ENCODE data around the gene PPP2R5B. TPM values are rescaled to one million over a fixed set of nuclear protein-coding genes. Genes with fewer than 3 reads are reported as not detected.

The PPP2R5B gene
- total RNA-seq (2014; rRNA removed; shearing (Covaris generic)): 20.6 and 30.6 TPM in 2 replicates

GRCh38 chr11:64923944-64924909, at the start of gene PPP2R5B:
TSS of gene PPP2R5B (plus strand) at chr11:64924689. CDS start at chr11:64925735, 1,046 bp downstream.
- H3K4me1 ChIP-seq (replicated peaks): peaks cover 16% of the 10 kb centered on the region
- no peaks in the 10 kb centered on the region for H3K27me3 ChIP-seq (replicated peaks)
- H3K9me3 ChIP-seq (replicated peaks): no peaks in the 10 kb centered on the region
- peaks cover 29% of the 10 kb centered on the region for H3K36me3 ChIP-seq
- H3K4me3 ChIP-seq: peak within 1 kb of the TSS; percentile 77
- peak; percentile 96 to 99 for DNase-seq (ENCODE audit: low read depth in 1 of 2, low spot score in 2 of 2)
- peak within 1 kb of the TSS; percentile 63 for H3K27ac ChIP-seq

GRCh38 chr11:64875369-64876228, 48.9 kb upstream of the PPP2R5B start:
- no peaks in the 10 kb centered on the region for H3K27me3 ChIP-seq (replicated peaks)
- H3K4me3 ChIP-seq: no peak overlapping the region
- no peaks in the 10 kb centered on the region for H3K9me3 ChIP-seq (replicated peaks)
- H3K4me1 ChIP-seq (replicated peaks): peaks cover 42% of the 10 kb centered on the region
- H3K27ac ChIP-seq: no peak overlapping the region
- no peak for DNase-seq (ENCODE audit: low read depth in 1 of 2, low spot score in 2 of 2)
- peaks cover 64% of the 10 kb centered on the region for H3K36me3 ChIP-seq

DNA sequence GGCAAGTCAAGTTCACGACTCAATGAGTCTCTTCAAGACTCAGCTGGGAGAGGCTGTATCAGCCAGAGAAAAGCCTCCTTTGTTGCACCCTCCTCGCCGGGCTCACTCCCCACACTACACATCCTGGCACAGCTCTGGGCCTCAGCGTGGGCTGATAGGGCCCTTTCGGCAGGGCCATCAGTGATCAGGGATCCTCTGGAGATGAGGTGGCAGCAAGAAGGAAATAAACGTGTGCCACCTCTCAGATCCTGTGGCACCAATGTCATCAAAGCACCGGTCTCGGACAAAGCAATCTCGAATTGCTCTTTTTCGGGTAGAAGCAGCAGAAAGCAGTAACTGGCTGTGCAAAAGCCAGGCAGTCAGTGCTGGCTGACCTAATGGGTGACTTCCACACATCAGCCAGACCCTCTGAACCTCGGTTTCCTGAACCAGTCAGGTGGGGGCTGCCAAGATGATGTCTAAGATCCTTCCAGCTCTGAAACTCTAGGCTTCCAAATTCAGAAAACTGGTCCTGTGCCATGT, 48.2 kb upstream of the PPP2R5B start:
- peaks cover 35% of the 10 kb centered on the region for H3K4me1 ChIP-seq (replicated peaks)
- H3K36me3 ChIP-seq: peaks cover 57% of the 10 kb centered on the region
- no peak for DNase-seq (ENCODE audit: low read depth in 1 of 2, low spot score in 2 of 2)
- no peaks in the 10 kb centered on the region for H3K27me3 ChIP-seq (replicated peaks)
- peak overlapping the region; percentile 75 for H3K4me3 ChIP-seq
- no peaks in the 10 kb centered on the region for H3K9me3 ChIP-seq (replicated peaks)
- peak overlapping the region; percentile 20; the same call in 1 of the 2 replicates for H3K27ac ChIP-seq

GRCh38 chr11:64876835-64877341, 47.6 kb upstream of the PPP2R5B start:
- Histone ChIP-seq H3K27me3 (replicated peaks) (no peaks in the 10 kb centered on the region), H3K4me1 (replicated peaks) (peaks cover 29% of the 10 kb centered on the region), H3K9me3 (replicated peaks) (no peaks in the 10 kb centered on the region), H3K36me3 (peaks cover 51% of the 10 kb centered on the region), H3K4me3 (peak overlapping the region; percentile 75), H3K27ac (peak overlapping the region; percentile 20; the same call in 1 of the 2 replicates)
- DNase-seq (ENCODE audit: low read depth in 1 of 2, low spot score in 2 of 2): peak; percentile 86 to 93

GRCh38 chr11:64877390-64878222, 46.9 kb upstream of the PPP2R5B start:
- Histone ChIP-seq H3K27ac (peak overlapping the region; percentile 12), H3K27me3 (replicated peaks) (no peaks in the 10 kb centered on the region), H3K4me3 (peak overlapping the region; percentile 75), H3K36me3 (peaks cover 46% of the 10 kb centered on the region), H3K9me3 (replicated peaks) (no peaks in the 10 kb centered on the region), H3K4me1 (replicated peaks) (peaks cover 29% of the 10 kb centered on the region)
- no peak for DNase-seq (ENCODE audit: low read depth in 1 of 2, low spot score in 2 of 2)

DNA sequence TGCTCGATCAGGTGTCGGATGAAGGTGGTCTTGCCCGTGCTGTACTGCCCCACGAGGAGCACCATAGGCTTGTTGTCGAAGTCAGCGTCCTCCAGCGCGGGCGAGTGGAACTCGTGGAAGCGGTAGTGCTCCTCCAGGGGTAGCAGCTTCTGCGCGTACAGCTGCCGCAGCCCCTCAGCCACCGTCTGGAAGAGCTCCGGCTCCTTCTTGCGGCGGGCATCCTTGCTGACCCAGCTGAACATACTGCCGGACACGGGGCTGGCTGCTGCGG, 46.3 kb upstream of the PPP2R5B start:
- Histone ChIP-seq H3K4me3 (peak overlapping the region; percentile 75), H3K9me3 (replicated peaks) (no peaks in the 10 kb centered on the region), H3K36me3 (peaks cover 40% of the 10 kb centered on the region), H3K27me3 (replicated peaks) (no peaks in the 10 kb centered on the region), H3K27ac (no peak overlapping the region), H3K4me1 (replicated peaks) (peaks cover 29% of the 10 kb centered on the region)
- DNase-seq (ENCODE audit: low read depth in 1 of 2, low spot score in 2 of 2): no peak

DNA sequence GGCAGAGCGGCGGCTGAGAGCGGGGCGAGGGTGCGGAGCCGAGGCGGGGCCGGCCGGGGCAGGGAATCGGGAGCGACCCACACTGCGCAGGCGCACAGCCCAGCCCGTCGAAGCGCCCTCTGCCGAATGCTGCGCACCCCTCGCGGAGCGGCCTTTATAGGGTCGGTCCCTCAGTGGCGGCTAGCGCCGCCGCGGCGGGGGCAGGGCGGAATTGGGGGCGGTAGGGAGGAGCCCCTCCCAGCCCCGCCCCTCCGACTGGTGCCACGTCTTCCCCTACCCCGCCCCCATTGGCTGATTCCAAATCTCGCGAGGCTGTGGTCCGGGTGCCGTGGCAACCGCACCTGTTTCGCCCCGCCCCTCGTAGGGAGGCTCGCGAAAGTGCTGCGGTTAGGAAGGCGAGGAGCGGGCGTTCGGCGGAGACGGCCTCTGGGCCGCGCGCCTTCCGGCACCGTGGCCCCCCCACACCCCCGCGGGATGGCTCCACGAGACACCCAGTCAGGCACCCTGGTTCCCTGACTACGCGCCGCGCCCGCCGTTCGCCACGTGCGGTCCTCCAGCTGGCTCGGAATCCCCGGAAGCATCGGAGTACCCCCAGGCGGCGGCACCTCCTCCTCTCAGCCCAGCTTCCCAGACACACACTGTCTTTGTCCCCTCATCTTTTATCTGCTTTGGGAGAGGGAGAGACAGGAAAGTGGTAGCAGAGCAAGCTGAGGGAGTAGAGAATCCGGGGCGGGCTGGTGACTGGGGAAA, 45.8 kb upstream of the PPP2R5B start, which contains the start of gene EHD1:
Gene EHD1, minus strand, starts transcription at position 128 of the 750 bp plus-strand sequence. CDS start 157 bp downstream, outside the sequence.
- H3K27ac ChIP-seq: peak within 1 kb of the TSS; percentile 12
- H3K27me3 ChIP-seq (replicated peaks): no peaks in the 10 kb centered on the region
- DNase-seq (ENCODE audit: low read depth in 1 of 2, low spot score in 2 of 2): peak; percentile 100
- peaks cover 29% of the 10 kb centered on the region for H3K4me1 ChIP-seq (replicated peaks)
- peak within 1 kb of the TSS; percentile 75 for H3K4me3 ChIP-seq
- H3K36me3 ChIP-seq: peaks cover 36% of the 10 kb centered on the region
- no peaks in the 10 kb centered on the region for H3K9me3 ChIP-seq (replicated peaks)

DNA sequence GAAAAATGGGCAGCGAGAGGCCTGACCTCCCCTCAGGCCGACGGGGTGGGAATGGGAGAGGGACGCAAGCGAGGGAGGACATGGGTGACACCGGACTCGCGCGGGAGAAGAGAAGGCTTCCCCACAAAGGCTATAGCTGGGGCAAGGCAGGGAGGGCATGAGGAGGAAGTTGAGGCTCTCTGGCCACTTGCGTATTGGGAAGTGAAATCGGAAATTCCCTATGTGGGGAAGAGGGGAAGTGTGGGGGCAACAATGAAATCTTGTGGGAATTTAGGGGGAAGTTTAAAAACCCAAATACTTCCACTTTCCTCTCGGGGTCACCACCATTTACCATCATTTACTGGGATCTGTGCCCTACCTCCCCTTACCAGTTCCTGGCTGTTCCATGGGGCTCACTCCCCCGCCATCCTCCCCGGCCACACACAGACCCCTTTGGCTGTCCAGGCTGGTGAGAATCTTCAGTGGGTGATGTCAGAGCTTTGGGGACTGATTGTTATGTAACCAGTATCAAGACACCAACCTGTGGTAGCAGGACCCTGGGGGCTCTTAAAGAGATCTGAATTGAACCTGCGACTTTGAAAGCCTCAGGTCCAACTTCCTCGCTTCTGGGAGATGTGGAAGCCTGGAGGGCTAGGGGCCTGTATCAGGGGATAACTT, 45.1 kb upstream of the PPP2R5B start:
- Histone ChIP-seq H3K4me3 (peak overlapping the region; percentile 75), H3K27me3 (replicated peaks) (no peaks in the 10 kb centered on the region), H3K4me1 (replicated peaks) (peaks cover 29% of the 10 kb centered on the region), H3K27ac (0 out of 2 replicates have a peak overlapping the region, but pooled peaks have one; percentile 11), H3K36me3 (peaks cover 30% of the 10 kb centered on the region), H3K9me3 (replicated peaks) (no peaks in the 10 kb centered on the region)
- no peak for DNase-seq (ENCODE audit: low read depth in 1 of 2, low spot score in 2 of 2)

DNA sequence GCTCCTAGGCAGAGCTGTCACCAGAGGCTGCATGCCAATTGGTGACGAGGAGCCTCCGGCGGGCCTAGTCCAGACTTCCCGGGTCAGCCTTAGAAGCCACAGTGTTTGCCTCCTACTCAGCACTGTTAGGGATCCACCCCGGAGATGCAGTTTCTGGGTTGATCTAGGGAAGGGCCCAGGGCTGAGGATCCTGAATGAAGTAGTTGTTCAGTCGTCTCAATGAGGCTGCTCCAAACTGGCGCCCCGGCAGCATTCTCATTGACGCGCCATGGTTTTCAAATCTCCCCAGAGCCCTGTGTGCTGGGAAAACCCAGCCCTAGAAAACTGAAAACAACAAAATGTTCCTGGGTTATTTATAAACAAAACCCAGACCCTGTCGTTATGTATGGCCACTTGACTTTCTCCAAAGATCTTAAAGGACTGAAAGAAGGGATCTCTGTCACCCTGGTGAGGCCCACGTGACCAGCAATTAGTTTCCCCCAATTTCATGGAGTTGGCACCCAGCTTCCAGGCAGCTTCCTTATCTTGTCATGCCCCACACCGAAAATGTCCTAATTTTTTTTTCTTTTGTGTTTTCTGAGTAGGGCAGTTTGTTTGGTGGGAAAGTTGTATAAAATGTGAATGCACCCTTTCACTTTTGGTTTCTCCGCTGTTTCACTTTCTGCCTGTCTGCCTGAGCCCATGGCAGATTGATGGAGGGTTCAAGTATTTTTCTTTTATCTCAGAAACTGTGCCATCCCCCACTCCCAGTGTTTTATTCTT, 44.1 kb upstream of the PPP2R5B start:
- Histone ChIP-seq H3K4me3 (no peak overlapping the region), H3K36me3 (peaks cover 19% of the 10 kb centered on the region), H3K27me3 (replicated peaks) (no peaks in the 10 kb centered on the region), H3K27ac (no peak overlapping the region), H3K9me3 (replicated peaks) (no peaks in the 10 kb centered on the region), H3K4me1 (replicated peaks) (peaks cover 31% of the 10 kb centered on the region)
- no peak for DNase-seq (ENCODE audit: low read depth in 1 of 2, low spot score in 2 of 2)

DNA sequence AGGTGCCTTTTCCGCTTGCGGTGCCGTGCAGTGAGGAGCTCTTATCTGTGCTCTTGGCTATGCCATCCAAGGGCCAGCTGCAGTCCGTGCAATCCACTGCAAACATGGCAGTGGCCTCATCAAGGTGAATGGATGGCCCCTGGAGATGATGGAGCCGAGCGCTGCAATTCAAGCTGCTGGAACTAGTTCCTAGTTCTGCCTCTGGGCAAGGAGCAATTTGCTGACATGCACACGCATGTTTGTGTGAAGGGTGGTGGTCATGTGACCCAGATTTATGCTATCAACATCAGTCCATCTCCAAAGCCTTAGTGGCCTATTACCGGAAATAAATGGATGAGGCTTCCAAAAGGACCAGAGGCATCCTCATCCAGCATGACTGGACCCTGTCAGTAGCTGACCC, 43.0 kb upstream of the PPP2R5B start:
- no peaks in the 10 kb centered on the region for H3K27me3 ChIP-seq (replicated peaks)
- H3K4me1 ChIP-seq (replicated peaks): peaks cover 27% of the 10 kb centered on the region
- no peak overlapping the region for H3K27ac ChIP-seq
- DNase-seq (ENCODE audit: low read depth in 1 of 2, low spot score in 2 of 2): no peak
- no peaks in the 10 kb centered on the region for H3K9me3 ChIP-seq (replicated peaks)
- no peak overlapping the region for H3K4me3 ChIP-seq
- peaks cover 9% of the 10 kb centered on the region for H3K36me3 ChIP-seq

DNA sequence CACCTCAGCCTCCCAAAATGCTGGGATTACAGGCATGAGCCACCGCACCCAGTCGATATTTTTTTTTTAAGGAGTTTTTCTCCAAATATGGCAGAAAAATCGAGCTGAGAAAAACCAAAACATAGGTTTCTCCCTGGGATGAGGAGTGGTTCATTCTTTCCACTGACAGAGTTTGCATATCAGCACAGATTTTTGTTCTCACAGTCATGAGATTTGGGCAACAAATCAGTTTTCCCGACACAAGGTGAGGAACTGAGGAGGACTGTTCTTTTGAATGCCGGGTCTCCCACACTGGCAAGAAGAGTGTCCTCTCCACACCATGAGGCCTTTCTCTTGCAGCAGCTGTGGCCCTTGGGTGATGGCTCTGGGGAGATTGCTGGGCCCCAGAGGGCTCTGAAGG, 42.2 kb upstream of the PPP2R5B start:
- H3K9me3 ChIP-seq (replicated peaks): no peaks in the 10 kb centered on the region
- no peaks in the 10 kb centered on the region for H3K27me3 ChIP-seq (replicated peaks)
- H3K36me3 ChIP-seq: peaks cover 4% of the 10 kb centered on the region; the same call in 1 of the 2 replicates
- no peak overlapping the region for H3K27ac ChIP-seq
- no peak for DNase-seq (ENCODE audit: low read depth in 1 of 2, low spot score in 2 of 2)
- peaks cover 19% of the 10 kb centered on the region for H3K4me1 ChIP-seq (replicated peaks)
- H3K4me3 ChIP-seq: no peak overlapping the region
